Kidney (tissue), 14 donors: ENCODE measurements around the gene SMG1. TPM values are rescaled to one million over a fixed set of nuclear protein-coding genes. Genes with fewer than 3 reads are reported as not detected.

ENCODE experiments used
- DNase-seq, 5 donors: peaks; one replicate each; pipeline ENCODE4 v3.0.0-alpha.2; 2013 to 2020
- FAIRE-seq: peaks from 2 replicates; lab custom pipeline; 2012; peaks lifted over from hg19 to GRCh38; lab: Jason Lieb, UNC
- H3K27ac ChIP-seq, 2 donors: one replicate each; pipeline ENCODE4 v1.7.0; 2013; ENCODE audit warnings: low read depth in 2 of 2, low read length in 2 of 2, inconsistent platforms in 1 of 2
- H3K27me3 ChIP-seq: one replicate; pipeline ENCODE4 v1.7.1; 2013; ENCODE audit warnings: low read length, inconsistent platforms; ENCODE audit not compliant: control insufficient read depth, insufficient read depth
- H3K36me3 ChIP-seq, 3 donors: one replicate each; pipeline versions ENCODE4 v1.7.0 to v1.7.1; 2013; ENCODE audit warnings: low read length in 3 of 3, control low read depth in 1 of 3, inconsistent platforms in 1 of 3; ENCODE audit not compliant: insufficient read depth in 3 of 3, control insufficient read depth in 2 of 3
- H3K4me1 ChIP-seq, 3 donors: one replicate each; pipeline versions ENCODE4 v1.7.0 to v1.7.1; 2013; ENCODE audit warnings: low read length in 3 of 3, inconsistent platforms in 1 of 3, low read depth in 1 of 3; ENCODE audit not compliant: control insufficient read depth in 2 of 3, insufficient read depth in 2 of 3
- H3K4me3 ChIP-seq, 3 donors: one replicate each; pipeline versions ENCODE4 v1.7.0 to v1.8.1; 2013; ENCODE audit warnings: low read length in 3 of 3, control low read depth in 1 of 3, inconsistent platforms in 1 of 3
- H3K9ac ChIP-seq, 3 donors: one replicate each; pipeline versions ENCODE4 v1.7.0 to v1.7.1; 2013; ENCODE audit warnings: low read length in 3 of 3, control low read depth in 1 of 3, inconsistent platforms in 1 of 3
- H3K9me3 ChIP-seq, 3 donors: one replicate each; pipeline versions ENCODE4 v1.7.0 to v1.7.1; 2013; ENCODE audit warnings: low read length in 3 of 3, control low read depth in 1 of 3, inconsistent platforms in 1 of 3; ENCODE audit not compliant: control insufficient read depth in 2 of 3, insufficient read depth in 1 of 3
- CTCF ChIP-seq: IDR thresholded peaks from 3 replicates; pipeline ENCODE4 v1.5.1; 2012; ENCODE audit warnings: mild to moderate bottlenecking, moderate library complexity, borderline replicate concordance; ENCODE audit not compliant: insufficient read depth; ENCODE audit errors: extremely low read depth
- intact Hi-C: fragments of 100-400 bp; cut with DNase I; formaldehyde crosslinking; loops from one replicate; pipeline ENCODE4 v1.11.1; 2022
- polyA plus RNA-seq: library from polyadenylated mRNA; stranded (reverse); fragments of 350-450 nt; fragmentation: Illumina TruSeq; extraction: RNeasy Lipid Tissue Mini Kit (QIAGEN cat#74804); gene quantifications from one replicate; pipeline ENCODE4 v1.2.3, GENCODE V29; 2014; ENCODE audit warnings: low read depth, low replicate concordance; ENCODE audit not compliant: insufficient read depth
- total RNA-seq: library from RNA; stranded (reverse); fragmentation: NEBNext Ultra II Directional; extraction: Animal tissue kit (Norgen Biotek cat#: 25700); gene quantifications from one replicate; pipeline ENCODE4 v1.2.1, GENCODE V29; 2021
- donor health status: control.
- donor health status: control.
- donor health status: control.
- donor health status: control.
- donor health status: control.
- donor health status: DM: yes; HTN: yes; CAD: no.
- donor health status: Normal renal cell carcinoma (clear cell type).

SMG1 gene
- total and polyA plus RNA-seq, 2 donors from 2014 or later: 4.9 to 94.4 TPM

DNA sequence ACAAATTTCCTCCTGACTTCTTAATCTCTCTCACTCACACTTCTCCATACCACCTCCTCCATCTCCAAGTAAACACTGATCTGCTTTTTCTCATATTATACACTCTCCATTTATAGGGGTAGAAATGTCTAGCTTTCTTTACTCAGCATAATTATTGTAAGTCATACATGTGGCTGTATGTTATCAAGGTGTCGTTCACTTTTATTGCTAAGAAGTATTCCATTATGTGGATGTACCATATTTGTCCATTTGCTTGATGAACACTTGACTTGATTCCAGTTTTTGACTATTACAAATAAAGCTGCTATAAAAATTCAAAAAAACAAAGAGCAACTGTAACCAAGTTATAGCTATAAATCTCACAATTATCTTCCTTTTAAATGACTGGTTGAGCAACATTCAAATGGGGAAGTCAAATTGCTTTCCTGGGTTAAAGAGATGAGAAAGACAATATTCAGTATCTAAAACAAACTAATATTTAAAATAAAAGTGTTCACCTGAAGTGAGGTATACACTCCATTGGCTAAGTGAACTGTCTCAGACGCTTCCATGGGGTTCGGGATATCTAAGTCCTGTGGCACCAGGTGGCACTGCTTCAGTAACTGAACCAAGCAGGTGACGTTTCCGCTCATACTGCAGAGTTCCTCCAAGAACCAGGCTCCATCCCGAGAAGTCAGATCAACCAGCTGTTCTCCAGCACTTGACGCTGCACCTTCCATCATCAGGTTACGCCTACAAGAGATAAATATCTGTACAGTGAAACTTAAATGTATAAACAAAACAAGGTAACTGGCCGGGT lies 92.3 kb downstream of the SMG1 start:
- peaks cover 22 to 86% (median 72%) of the 10 kb centered on the region in 3 donors for H3K36me3 ChIP-seq
- intact Hi-C loops: no loop called here
- no peaks in the 10 kb centered on the region for H3K9me3 ChIP-seq
- no peak for FAIRE-seq
- no peaks in the 10 kb centered on the region for H3K27me3 ChIP-seq
- no peak overlapping the region for H3K9ac ChIP-seq
- no peak overlapping the region for H3K27ac ChIP-seq
- H3K4me1 ChIP-seq: peaks cover 0 to 2% (median 0%) of the 10 kb centered on the region in 3 donors
- H3K4me3 ChIP-seq: no peak overlapping the region
- TF ChIP-seq CTCF: no peak
- DNase-seq: no peak

GRCh38 chr16:18832613-18833012 lies 93.6 kb downstream of the SMG1 start:
- DNase-seq (no peak), FAIRE-seq (no peak)
- Histone ChIP-seq H3K27ac (no peak overlapping the region), H3K9ac (no peak overlapping the region), H3K9me3 (no peaks in the 10 kb centered on the region), H3K36me3 (peaks cover 24 to 83% (median 73%) of the 10 kb centered on the region in 3 donors), H3K27me3 (no peaks in the 10 kb centered on the region), H3K4me3 (no peak overlapping the region), H3K4me1 (peaks cover 0 to 2% (median 0%) of the 10 kb centered on the region in 3 donors)
- no peak for TF ChIP-seq CTCF
- intact Hi-C loops: no loop called here

- no peak for FAIRE-seq
Observed at GRCh38 chr16:18832006-18832405, 94.2 kb downstream of the SMG1 start.

More at GRCh38 chr16:18832006-18832405, 94.2 kb downstream of the SMG1 start:
- no peak overlapping the region for H3K4me3 ChIP-seq
- peaks cover 21 to 77% (median 67%) of the 10 kb centered on the region in 3 donors for H3K36me3 ChIP-seq
- intact Hi-C loops: no loop called here
- H3K4me1 ChIP-seq: peaks cover 0 to 2% (median 0%) of the 10 kb centered on the region in 3 donors
- no peak overlapping the region for H3K27ac ChIP-seq
- no peak for DNase-seq
- no peak for TF ChIP-seq CTCF
- no peaks in the 10 kb centered on the region for H3K27me3 ChIP-seq
- no peaks in the 10 kb centered on the region for H3K9me3 ChIP-seq
- H3K9ac ChIP-seq: no peak overlapping the region
